Pancreas (tissue), 10 donors: ENCODE results near the gene TBRG1. TPM values are rescaled to one million over a fixed set of nuclear protein-coding genes. Genes with fewer than 3 reads are reported as not detected.

Experiments
- ATAC-seq, 4 donors: fragments of 200-7000 bp; cut with Tn5 transposase; one replicate each; pipeline versions ENCODE4 v1.8.0 to v1.9.1; 2020; ENCODE audit warnings: mild to moderate bottlenecking in 4 of 4, moderate library complexity in 4 of 4
- DNase-seq, 6 donors: peaks; one replicate each; pipeline ENCODE4 v3.0.0-alpha.2; 2020
- FAIRE-seq: peaks from 2 replicates; lab custom pipeline; 2012; peaks lifted over from hg19 to GRCh38; lab: Jason Lieb, UNC
- H3K27ac ChIP-seq, 4 donors: fragments of 200-600 bp; sonication (generic); 1 replicate in 3 of 4; 2 replicates in 1 of 4; pipeline versions ENCODE4 v1.5.0 to v1.8.0; 2020
- H3K27me3 ChIP-seq, 4 donors: fragments of 200-600 bp; one replicate each; pipeline ENCODE4 v1.8.0; 2021
- H3K36me3 ChIP-seq, 3 donors: fragments of 200-600 bp; sonication (generic) in 1 of 3; one replicate each; pipeline versions ENCODE4 v1.5.0 to v1.8.0; 2020 to 2021
- H3K4me1 ChIP-seq, 3 donors: fragments of 200-600 bp; one replicate each; pipeline ENCODE4 v1.8.0; 2021
- H3K4me3 ChIP-seq, 4 donors: fragments of 200-600 bp; sonication (generic) in 2 of 4; one replicate each; pipeline versions ENCODE4 v1.5.0 to v1.8.0; 2020 to 2021
- H3K9me3 ChIP-seq, 4 donors: fragments of 200-600 bp; one replicate each; pipeline ENCODE4 v1.8.0; 2021
- WGBS, 2 donors: extraction: QIAGEN DNeasy Blood & Tissue Kit; methylation state at CpG; one replicate each; pipeline ENCODE4 v1.1.7; 2013; 5-methylcytosine and 5-hydroxymethylcytosine counted together
- intact Hi-C, 3 donors: fragments of 100-400 bp; cut with DNase I; formaldehyde crosslinking; loops; one replicate each; pipeline versions ENCODE4 v1.11.1 to v1.14.2; 2022
- polyA plus RNA-seq, 2 donors: library from polyadenylated mRNA; stranded (reverse); fragments of 200-250 nt; gene quantifications; one replicate each; pipeline ENCODE4 v1.2.3, GENCODE V29; 2013
- total RNA-seq, 6 donors: library from RNA; stranded (reverse); fragmentation: NEBNext Ultra II Directional in 4 of 6; extraction: Animal tissue kit (Norgen Biotek cat#: 25700) in 4 of 6; gene quantifications; one replicate each; pipeline versions ENCODE4 v1.2.1 to v1.2.4, GENCODE V29; 2021 to 2023
- TF ChIP-seq, protein P1 (sequence below), 4 donors: fragments of 200-600 bp; sonication (generic) in 3 of 4; IDR thresholded peaks; one replicate each; pipeline versions ENCODE4 v1.5.0 to v1.8.0; 2021; ENCODE audit warnings: antibody characterized with exemption in 4 of 4
- donor health status: healthy with polysubstance abuse.
- donor health status: DM: no; HTN: no; CAD: no; lungs with moderate emphysema.
- donor health status: DM: no; HTN: no; CAD: no.
- donor health status: control.
- donor health status: control.
- donor health status: Bipolar disorder and iron deficiency.
- donor health status: DM: yes; HTN: yes; CAD: no.
- donor health status: DM: no; HTN: no; CAD: no.
- donor health status: DM: no; HTN: no; CAD: no.
- donor health status: DM: yes; HTN: yes; CAD: no.

The TBRG1 gene, protein sequence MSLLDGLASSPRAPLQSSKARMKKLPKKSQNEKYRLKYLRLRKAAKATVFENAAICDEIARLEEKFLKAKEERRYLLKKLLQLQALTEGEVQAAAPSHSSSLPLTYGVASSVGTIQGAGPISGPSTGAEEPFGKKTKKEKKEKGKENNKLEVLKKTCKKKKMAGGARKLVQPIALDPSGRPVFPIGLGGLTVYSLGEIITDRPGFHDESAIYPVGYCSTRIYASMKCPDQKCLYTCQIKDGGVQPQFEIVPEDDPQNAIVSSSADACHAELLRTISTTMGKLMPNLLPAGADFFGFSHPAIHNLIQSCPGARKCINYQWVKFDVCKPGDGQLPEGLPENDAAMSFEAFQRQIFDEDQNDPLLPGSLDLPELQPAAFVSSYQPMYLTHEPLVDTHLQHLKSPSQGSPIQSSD
- total RNA-seq (10 to 100 TPM; 12.9 to 20.0 (median 14.2) TPM), polyA plus RNA-seq (10 to 100 TPM; 26.9 to 49.2 TPM)

DNA sequence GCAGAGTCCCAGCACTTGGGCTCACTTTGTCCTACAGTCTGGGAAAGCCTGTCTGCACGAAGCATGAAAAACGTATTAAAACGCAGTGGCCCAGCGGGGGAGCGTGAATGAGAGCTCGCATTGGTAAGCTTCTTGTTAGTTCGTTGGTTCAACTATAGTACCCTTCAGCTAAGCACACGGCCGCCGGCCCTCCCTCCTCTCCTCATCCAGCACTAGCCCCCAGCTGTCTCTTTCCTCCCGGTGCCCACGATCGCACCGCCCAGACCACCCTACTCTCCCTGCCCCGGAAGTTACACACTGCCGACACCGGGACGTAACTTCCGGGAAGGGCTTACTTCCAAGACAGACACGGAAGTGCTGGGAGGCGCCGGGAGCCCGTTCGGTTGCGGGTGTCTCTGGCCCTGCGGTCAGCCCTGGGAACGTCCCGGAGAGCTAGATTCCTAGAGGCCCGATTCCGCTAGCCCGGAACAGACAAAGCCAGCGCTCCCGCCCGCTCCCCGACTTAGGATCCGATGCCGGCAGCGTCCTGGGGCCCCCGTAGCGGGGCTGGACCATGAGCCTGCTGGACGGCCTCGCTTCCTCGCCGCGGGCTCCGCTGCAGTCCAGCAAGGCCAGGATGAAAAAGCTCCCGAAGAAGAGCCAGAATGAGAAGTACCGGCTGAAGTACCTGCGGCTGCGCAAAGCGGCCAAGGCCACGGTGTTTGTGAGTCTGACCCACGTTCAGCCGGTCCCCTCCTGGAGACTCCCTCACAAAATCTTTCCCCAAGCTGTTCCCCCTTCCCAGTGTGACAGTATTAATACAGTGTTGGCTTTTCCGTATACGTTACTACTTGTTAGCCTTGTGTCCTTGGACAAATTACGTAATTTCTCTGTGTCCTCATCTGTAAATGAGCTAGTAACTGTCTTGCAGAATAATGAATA, at the start of gene TBRG1:
TSS of gene TBRG1 (plus strand) at position 334 of the 921 bp plus-strand sequence. CDS start at position 554, 220 bp downstream.
- H3K27ac ChIP-seq, result peak within 1 kb of the TSS; percentile 77 to 89 (median 86)
- peak within 1 kb of the TSS; percentile 58 to 94 (median 81) for H3K4me3 ChIP-seq
- ATAC-seq, result peak; percentile 97 to 99 (median 98)
- H3K9me3 ChIP-seq, result no peaks in the 10 kb centered on the region
- TF ChIP-seq, protein P1, sequence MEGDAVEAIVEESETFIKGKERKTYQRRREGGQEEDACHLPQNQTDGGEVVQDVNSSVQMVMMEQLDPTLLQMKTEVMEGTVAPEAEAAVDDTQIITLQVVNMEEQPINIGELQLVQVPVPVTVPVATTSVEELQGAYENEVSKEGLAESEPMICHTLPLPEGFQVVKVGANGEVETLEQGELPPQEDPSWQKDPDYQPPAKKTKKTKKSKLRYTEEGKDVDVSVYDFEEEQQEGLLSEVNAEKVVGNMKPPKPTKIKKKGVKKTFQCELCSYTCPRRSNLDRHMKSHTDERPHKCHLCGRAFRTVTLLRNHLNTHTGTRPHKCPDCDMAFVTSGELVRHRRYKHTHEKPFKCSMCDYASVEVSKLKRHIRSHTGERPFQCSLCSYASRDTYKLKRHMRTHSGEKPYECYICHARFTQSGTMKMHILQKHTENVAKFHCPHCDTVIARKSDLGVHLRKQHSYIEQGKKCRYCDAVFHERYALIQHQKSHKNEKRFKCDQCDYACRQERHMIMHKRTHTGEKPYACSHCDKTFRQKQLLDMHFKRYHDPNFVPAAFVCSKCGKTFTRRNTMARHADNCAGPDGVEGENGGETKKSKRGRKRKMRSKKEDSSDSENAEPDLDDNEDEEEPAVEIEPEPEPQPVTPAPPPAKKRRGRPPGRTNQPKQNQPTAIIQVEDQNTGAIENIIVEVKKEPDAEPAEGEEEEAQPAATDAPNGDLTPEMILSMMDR (IDR thresholded peaks at IDR 0.05), result no peak
- no peaks in the 10 kb centered on the region for H3K27me3 ChIP-seq
- no peak for FAIRE-seq
- peak; percentile 78 to 91 (median 85) for DNase-seq
- intact Hi-C loops, result no loop called here
- peaks cover 0 to 9% (median 5%) of the 10 kb centered on the region in 3 donors for H3K36me3 ChIP-seq
- H3K4me1 ChIP-seq, result peaks cover 0 to 15% (median 9%) of the 10 kb centered on the region in 3 donors
- 0% methylated on average over 57 of the region's 57 CpGs for WGBS, 2 donors

DNA sequence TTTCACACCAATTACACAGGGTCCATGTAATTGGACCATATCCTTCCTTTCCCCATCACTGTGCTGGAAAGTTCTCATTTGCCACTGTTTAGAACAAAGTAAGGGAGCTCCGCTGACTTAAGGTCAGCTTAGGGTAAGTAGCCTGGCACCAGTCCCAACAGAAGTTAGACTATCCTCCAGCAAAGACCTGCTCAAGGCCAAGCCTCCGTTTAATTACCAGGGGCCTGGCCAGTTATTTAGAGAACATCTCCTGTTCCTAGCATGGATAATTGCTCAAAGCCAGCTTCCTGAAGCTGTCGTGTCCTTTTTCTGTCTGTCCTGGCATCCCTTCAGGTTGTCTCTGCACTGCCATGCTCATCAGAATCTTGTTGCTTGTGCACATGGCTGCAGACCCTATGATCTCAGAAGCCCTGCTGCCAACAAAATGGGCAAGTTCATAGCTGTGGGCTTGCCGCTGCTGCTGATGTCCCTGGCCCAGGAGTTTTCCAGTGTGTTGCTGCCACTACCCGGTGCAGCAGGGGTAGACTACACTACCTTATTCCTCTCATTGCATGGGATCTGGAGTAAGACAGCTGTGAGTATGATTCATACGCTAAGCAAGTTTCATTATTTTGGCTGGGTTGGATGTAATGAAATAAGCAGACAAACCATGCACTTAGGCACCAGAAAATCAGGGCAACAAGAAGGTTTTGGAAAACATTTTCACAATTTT, 44.8 kb upstream of the TBRG1 start:
- WGBS, 2 donors, result 69 to 71% methylated on average over 6 of the region's 6 CpGs
- H3K36me3 ChIP-seq, result no peaks in the 10 kb centered on the region

DNA sequence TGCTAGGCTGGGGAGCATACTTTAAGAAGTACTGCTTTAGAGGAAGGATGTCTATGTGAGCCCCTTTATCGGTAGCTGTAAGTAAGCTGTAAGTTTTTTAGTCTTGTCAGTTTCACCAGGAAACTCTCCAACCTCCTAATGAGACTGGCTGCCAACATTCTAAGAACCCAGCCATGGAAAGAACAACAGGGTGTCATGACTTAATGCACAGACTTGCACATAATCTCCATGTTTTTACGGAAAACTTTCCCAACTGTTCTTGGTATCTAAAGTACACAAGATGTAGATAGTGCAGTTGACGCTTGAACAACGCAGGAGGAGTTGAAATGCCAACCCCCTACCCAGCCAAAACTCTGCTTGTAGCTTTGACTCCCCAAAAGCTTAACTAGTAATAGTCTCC, 43.9 kb upstream of the TBRG1 start:
- FAIRE-seq (no peak), ATAC-seq (no peak), DNase-seq (no peak)
- Histone ChIP-seq H3K27me3 (peaks cover 0 to 6% (median 0%) of the 10 kb centered on the region in 4 donors), H3K36me3 (no peaks in the 10 kb centered on the region), H3K4me1 (no peaks in the 10 kb centered on the region), H3K27ac (no peak overlapping the region), H3K4me3 (no peak overlapping the region), H3K9me3 (no peaks in the 10 kb centered on the region)
- TF ChIP-seq, protein P1 (IDR thresholded peaks at IDR 0.05), result no peak
- 29 to 43% methylated on average over 4 of the region's 4 CpGs for WGBS, 2 donors
- intact Hi-C loops, result no loop called here

More for the DNA sequence above, 44.8 kb upstream of the TBRG1 start:
- Histone ChIP-seq H3K27ac (no peak overlapping the region), H3K27me3 (peaks cover 0 to 7% (median 1%) of the 10 kb centered on the region in 4 donors), H3K4me1 (no peaks in the 10 kb centered on the region), H3K4me3 (no peak overlapping the region), H3K9me3 (no peaks in the 10 kb centered on the region)
- FAIRE-seq (no peak), ATAC-seq (no peak), DNase-seq (no peak)
- intact Hi-C loops, result no loop called here
- TF ChIP-seq, protein P1 (IDR thresholded peaks at IDR 0.05), result no peak

DNA sequence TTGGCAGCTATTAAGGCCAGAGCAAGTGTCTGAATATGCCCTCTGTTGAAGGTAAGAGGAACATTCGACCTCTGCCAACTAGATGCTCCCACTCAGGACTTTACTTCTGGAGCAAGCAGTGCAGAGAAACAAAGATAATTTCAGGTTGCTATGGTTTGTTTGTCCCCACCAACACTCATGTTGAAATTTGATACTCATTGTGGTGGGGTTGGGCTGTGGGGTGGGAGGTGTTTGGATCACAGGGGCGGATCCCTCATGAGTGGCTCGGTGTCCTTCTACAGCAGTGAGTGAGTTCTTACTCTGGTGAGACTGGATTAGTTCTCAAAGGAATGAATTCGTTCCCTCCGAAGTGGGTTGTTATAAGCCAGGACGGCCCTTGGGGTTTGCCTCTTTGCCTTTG, 40.8 kb upstream of the TBRG1 start:
- Histone ChIP-seq H3K4me3 (no peak overlapping the region), H3K36me3 (no peaks in the 10 kb centered on the region), H3K27ac (no peak overlapping the region), H3K27me3 (no peaks in the 10 kb centered on the region), H3K4me1 (no peaks in the 10 kb centered on the region), H3K9me3 (no peaks in the 10 kb centered on the region)
- no peak for ATAC-seq
- no peak for DNase-seq
- TF ChIP-seq, protein P1 (IDR thresholded peaks at IDR 0.05), result no peak
- intact Hi-C loops, result no loop called here
- FAIRE-seq, result no peak
- 71 to 84% methylated on average over 6 of the region's 6 CpGs for WGBS, 2 donors
